Vagina (tissue), 2 donors: ENCODE results near the gene TTC32.

Experiments
- POLR2A ChIP-seq, 2 donors: fragments of 450-650 bp; IDR thresholded peaks; one replicate each; pipeline ENCODE4 v1.6.1; 2017; ENCODE audit warnings: antibody characterized with exemption in 2 of 2, mild to moderate bottlenecking in 2 of 2, moderate library complexity in 2 of 2
- POLR2AphosphoS5 ChIP-seq, 2 donors: sonication (generic); formaldehyde crosslinking; IDR thresholded peaks; one replicate each; pipeline ENCODE4 v1.9.0; 2017; ENCODE audit warnings: antibody characterized with exemption in 2 of 2, mild to moderate bottlenecking in 2 of 2, low read depth in 1 of 2; ENCODE audit not compliant: insufficient read depth in 1 of 2
- TF ChIP-seq, protein P1 (sequence below), 3 experiments: fragments of 450-650 bp in 2 of 3; fragments of 200-600 bp in 1 of 3; sonication (generic) in 1 of 3; IDR thresholded peaks; one replicate each; pipeline ENCODE4 v1.5.1; 2017 to 2019; ENCODE audit warnings: antibody characterized with exemption in 3 of 3, mild to moderate bottlenecking in 2 of 3, moderate library complexity in 2 of 3

DNA sequence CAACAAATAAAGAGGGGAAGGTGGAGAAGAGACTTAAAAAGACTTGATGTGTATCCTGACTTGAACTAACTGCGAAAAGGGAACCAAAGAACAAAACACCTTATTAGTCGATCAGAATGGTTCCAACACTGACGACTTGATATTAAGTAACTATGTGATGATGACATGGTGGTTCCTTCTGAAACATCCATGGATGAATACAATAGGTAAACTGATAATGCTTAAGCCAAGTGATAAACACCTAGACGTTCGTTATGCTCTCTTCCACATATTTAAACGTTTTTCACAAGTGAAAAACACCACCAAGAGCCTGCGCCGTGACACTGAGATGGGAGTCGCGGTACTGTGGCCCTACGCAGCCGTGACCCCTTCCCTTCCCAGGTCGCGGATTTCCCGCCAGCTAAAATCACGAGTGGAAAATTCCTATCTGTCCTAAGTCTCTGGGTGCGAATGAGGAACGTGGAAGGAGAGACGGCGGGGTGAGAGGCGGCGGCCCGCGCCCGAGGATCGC is 797 bp downstream of the TTC32 start:
- TF ChIP-seq, protein P1, sequence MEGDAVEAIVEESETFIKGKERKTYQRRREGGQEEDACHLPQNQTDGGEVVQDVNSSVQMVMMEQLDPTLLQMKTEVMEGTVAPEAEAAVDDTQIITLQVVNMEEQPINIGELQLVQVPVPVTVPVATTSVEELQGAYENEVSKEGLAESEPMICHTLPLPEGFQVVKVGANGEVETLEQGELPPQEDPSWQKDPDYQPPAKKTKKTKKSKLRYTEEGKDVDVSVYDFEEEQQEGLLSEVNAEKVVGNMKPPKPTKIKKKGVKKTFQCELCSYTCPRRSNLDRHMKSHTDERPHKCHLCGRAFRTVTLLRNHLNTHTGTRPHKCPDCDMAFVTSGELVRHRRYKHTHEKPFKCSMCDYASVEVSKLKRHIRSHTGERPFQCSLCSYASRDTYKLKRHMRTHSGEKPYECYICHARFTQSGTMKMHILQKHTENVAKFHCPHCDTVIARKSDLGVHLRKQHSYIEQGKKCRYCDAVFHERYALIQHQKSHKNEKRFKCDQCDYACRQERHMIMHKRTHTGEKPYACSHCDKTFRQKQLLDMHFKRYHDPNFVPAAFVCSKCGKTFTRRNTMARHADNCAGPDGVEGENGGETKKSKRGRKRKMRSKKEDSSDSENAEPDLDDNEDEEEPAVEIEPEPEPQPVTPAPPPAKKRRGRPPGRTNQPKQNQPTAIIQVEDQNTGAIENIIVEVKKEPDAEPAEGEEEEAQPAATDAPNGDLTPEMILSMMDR (IDR thresholded peaks at IDR 0.05), result no peak
- TF ChIP-seq POLR2A (IDR thresholded peaks at IDR 0.05) (no peak), POLR2AphosphoS5 (IDR thresholded peaks at IDR 0.05; ENCODE audit: insufficient read depth in 1 of 2, low read depth in 1 of 2) (no peak)
